Left ventricle myocardium inferior (tissue), 1 donor: ENCODE measurements around the gene ALDH1L1. TPM values are rescaled to one million over a fixed set of nuclear protein-coding genes. Genes with fewer than 3 reads are reported as not detected.

Experiments
- DNase-seq: peaks from one replicate; pipeline ENCODE4 v3.0.0-alpha.2; 2020
- H3K27ac ChIP-seq: fragments of 200-600 bp; replicated peaks from 2 replicates; pipeline ENCODE4 v1.8.0; 2021
- H3K27me3 ChIP-seq: fragments of 200-600 bp; 2 replicates; pipeline ENCODE4 v1.8.0; 2021; ENCODE audit warnings: low read depth
- H3K36me3 ChIP-seq: fragments of 200-600 bp; 2 replicates; pipeline ENCODE4 v1.8.0; 2021
- H3K4me1 ChIP-seq: fragments of 200-600 bp; 2 replicates; pipeline ENCODE4 v1.8.0; 2021
- H3K4me3 ChIP-seq: fragments of 200-600 bp; 2 replicates; pipeline ENCODE4 v1.8.0; 2021; ENCODE audit warnings: mild to moderate bottlenecking, moderate library complexity
- H3K9me3 ChIP-seq: fragments of 200-600 bp; replicated peaks from 2 replicates; pipeline ENCODE4 v1.8.0; 2021
- CTCF ChIP-seq: fragments of 200-600 bp; IDR thresholded peaks from 2 replicates; pipeline ENCODE4 v1.8.0; 2021; ENCODE audit warnings: antibody characterized with exemption, mild to moderate bottlenecking, borderline replicate concordance
- intact Hi-C: fragments of 100-400 bp; cut with micrococcal nuclease; formaldehyde crosslinking; loops from one replicate; pipeline ENCODE4 v1.11.0; 2022
- total RNA-seq: library from RNA; stranded (reverse); fragmentation: NEBNext Ultra II Directional; extraction: Animal tissue kit (Norgen Biotek cat#: 25700); gene quantifications from one replicate; pipeline ENCODE4 v1.2.1, GENCODE V29; 2021
- donor health status: DM: no; HTN: yes; CAD: no; lungs with severe emphysema.

ALDH1L1 gene
- total RNA-seq, 1 donor from 2014 or later, result 24.3 TPM

GRCh38 chr3:126191246-126191645, 10.9 kb upstream of the ALDH1L1 start:
- intact Hi-C loops, result loop anchor here (10.0 kb wide), 1 partner anchor 56 kb away; no protein-coding TSS in a partner anchor
- no peak overlapping the region for H3K4me3 ChIP-seq
- H3K27me3 ChIP-seq, result no peaks in the 10 kb centered on the region
- no peak overlapping the region for H3K27ac ChIP-seq
- DNase-seq, result no peak
- no peaks in the 10 kb centered on the region for H3K4me1 ChIP-seq
- no peaks in the 10 kb centered on the region for H3K36me3 ChIP-seq
- H3K9me3 ChIP-seq, result peaks cover 13% of the 10 kb centered on the region
- no peak for TF ChIP-seq CTCF

- intact Hi-C loops, result no loop called here
Observed at GRCh38 chr3:126187920-126188319, 7.5 kb upstream of the ALDH1L1 start.

GRCh38 chr3:126186749-126187148, 6.4 kb upstream of the ALDH1L1 start:
- H3K4me3 ChIP-seq, result no peak overlapping the region
- H3K27ac ChIP-seq, result no peak overlapping the region
- no peaks in the 10 kb centered on the region for H3K27me3 ChIP-seq
- DNase-seq, result no peak
- intact Hi-C loops, result no loop called here
- peaks cover under 1% of the 10 kb centered on the region for H3K4me1 ChIP-seq
- no peaks in the 10 kb centered on the region for H3K9me3 ChIP-seq
- TF ChIP-seq CTCF, result no peak
- no peaks in the 10 kb centered on the region for H3K36me3 ChIP-seq

More at GRCh38 chr3:126187920-126188319, 7.5 kb upstream of the ALDH1L1 start:
- Histone ChIP-seq H3K4me1 (no peaks in the 10 kb centered on the region), H3K36me3 (no peaks in the 10 kb centered on the region), H3K27ac (no peak overlapping the region), H3K9me3 (no peaks in the 10 kb centered on the region), H3K4me3 (no peak overlapping the region), H3K27me3 (no peaks in the 10 kb centered on the region)
- no peak for DNase-seq
- no peak for TF ChIP-seq CTCF

GRCh38 chr3:126186271-126186670, 5.9 kb upstream of the ALDH1L1 start:
- Histone ChIP-seq H3K27me3 (no peaks in the 10 kb centered on the region), H3K4me3 (no peak overlapping the region), H3K4me1 (peaks cover 5% of the 10 kb centered on the region), H3K27ac (no peak overlapping the region), H3K9me3 (no peaks in the 10 kb centered on the region), H3K36me3 (no peaks in the 10 kb centered on the region)
- TF ChIP-seq CTCF, result no peak
- intact Hi-C loops, result no loop called here
- DNase-seq, result no peak

- TF ChIP-seq CTCF, result no peak
- intact Hi-C loops, result no loop called here
- H3K4me1 ChIP-seq, result peaks cover 21% of the 10 kb centered on the region
Observed at GRCh38 chr3:126184465-126185000, 4.1 kb upstream of the ALDH1L1 start.

GRCh38 chr3:126181398-126181725, 976 bp upstream of the ALDH1L1 start:
- TF ChIP-seq CTCF, result no peak
- H3K4me1 ChIP-seq, result peaks cover 30% of the 10 kb centered on the region
- H3K36me3 ChIP-seq, result no peaks in the 10 kb centered on the region
- DNase-seq, result no peak
- no peaks in the 10 kb centered on the region for H3K9me3 ChIP-seq
- H3K27ac ChIP-seq, result peak overlapping the region; percentile 93
- peaks cover 22% of the 10 kb centered on the region for H3K27me3 ChIP-seq
- intact Hi-C loops, result no loop called here
- H3K4me3 ChIP-seq, result peak overlapping the region; percentile 76

More at GRCh38 chr3:126184465-126185000, 4.1 kb upstream of the ALDH1L1 start:
- Histone ChIP-seq H3K27me3 (peaks cover 15% of the 10 kb centered on the region), H3K4me3 (no peak overlapping the region), H3K36me3 (no peaks in the 10 kb centered on the region), H3K9me3 (no peaks in the 10 kb centered on the region), H3K27ac (no peak overlapping the region)
- DNase-seq, result no peak
